Neural cell (in vitro differentiated cells): Measurements from ENCODE around the gene KEL. TPM values are rescaled to one million over a fixed set of nuclear protein-coding genes. Genes with fewer than 3 reads are reported as not detected.

ENCODE experiments used
- H2AFZ ChIP-seq: fragments of 200-600, 300-800 bp; sonication (generic), shearing (Covaris generic); 2 replicates; pipeline ENCODE4 v1.6.0; 2014; ENCODE audit warnings: low read depth, mild to moderate bottlenecking, antibody characterized with exemption, low read length, moderate library complexity
- H3F3A ChIP-seq: fragments of 200-600 bp; shearing (Covaris generic); 2 replicates; pipeline ENCODE4 v1.6.1; 2016; ENCODE audit warnings: mild to moderate bottlenecking, moderate library complexity, mixed read lengths, antibody characterized with exemption, low read length; ENCODE audit not compliant: insufficient read depth, poor library complexity, severe bottlenecking
- H3K27ac ChIP-seq: fragments of 200-600, 300-800 bp; sonication (generic), shearing (Covaris generic); 2 replicates; pipeline ENCODE4 v1.5.1; 2014; ENCODE audit warnings: mild to moderate bottlenecking, low read length, moderate library complexity
- H3K27me3 ChIP-seq: fragments of 300-800, 200-600 bp; sonication (generic), shearing (Covaris generic); 2 replicates; pipeline ENCODE4 v1.6.0; 2014; ENCODE audit warnings: mild to moderate bottlenecking, low read depth, low read length, moderate library complexity; ENCODE audit not compliant: insufficient read depth
- H3K36me3 ChIP-seq: fragments of 300-800, 200-600 bp; sonication (generic), shearing (Covaris generic); 2 replicates; pipeline ENCODE4 v1.5.1; 2014; ENCODE audit warnings: mild to moderate bottlenecking, antibody characterized with exemption, low read length, moderate library complexity; ENCODE audit not compliant: insufficient read depth
- H3K4me2 ChIP-seq: fragments of 300-800, 200-600 bp; sonication (generic), shearing (Covaris generic); 2 replicates; pipeline ENCODE4 v1.6.0; 2014; ENCODE audit warnings: mild to moderate bottlenecking, low read length
- H3K4me3 ChIP-seq: fragments of 300-800, 200-600 bp; sonication (generic), shearing (Covaris generic); 2 replicates; pipeline ENCODE4 v1.5.1; 2014; ENCODE audit warnings: mild to moderate bottlenecking, low read length, moderate library complexity
- H3K79me2 ChIP-seq: fragments of 200-600 bp; shearing (Covaris generic); replicated peaks from 2 replicates; pipeline ENCODE4 v1.6.0; 2014; ENCODE audit warnings: mild to moderate bottlenecking, low read length, moderate library complexity; ENCODE audit not compliant: insufficient read depth
- H3K9ac ChIP-seq: fragments of 300-800, 200-600 bp; sonication (generic), shearing (Covaris generic); 2 replicates; pipeline ENCODE4 v1.6.1; 2016; ENCODE audit warnings: mild to moderate bottlenecking, low read length, mixed read lengths
- H3K9me2 ChIP-seq: fragments of 200-600 bp; shearing (Covaris generic); 2 replicates; pipeline ENCODE4 v1.6.1; 2016; ENCODE audit warnings: mild to moderate bottlenecking, low read length, mixed read lengths; ENCODE audit not compliant: insufficient read depth
- H3K9me3 ChIP-seq: fragments of 200-600, 300-800 bp; sonication (generic), shearing (Covaris generic); 2 replicates; pipeline ENCODE4 v1.6.1; 2016; ENCODE audit warnings: mild to moderate bottlenecking, mixed run types, low read length, moderate library complexity, mixed read lengths
- H4K20me1 ChIP-seq: fragments of 200-600 bp; shearing (Covaris generic); 2 replicates; pipeline ENCODE4 v1.6.1; 2016; ENCODE audit warnings: mild to moderate bottlenecking, mixed run types; ENCODE audit not compliant: insufficient read depth
- EP300 ChIP-seq: fragments of 450-650 bp; conservative IDR thresholded peaks from 2 replicates; pipeline ENCODE4 v1.6.1; 2014; ENCODE audit warnings: antibody characterized with exemption, mild to moderate bottlenecking, moderate library complexity; ENCODE audit not compliant: poor library complexity, severe bottlenecking
- EZH2 ChIP-seq: fragments of 200-600, 300-800 bp; shearing (Covaris generic), sonication (generic); IDR thresholded peaks from 2 replicates; pipeline ENCODE4 v1.6.1; 2014; ENCODE audit warnings: antibody characterized with exemption, low read length, borderline replicate concordance, mild to moderate bottlenecking; ENCODE audit not compliant: insufficient read depth, poor library complexity, severe bottlenecking
- MXI1 ChIP-seq: fragments of 450-650 bp; conservative IDR thresholded peaks from 2 replicates; pipeline ENCODE4 v1.6.1; 2014; ENCODE audit warnings: antibody characterized with exemption, mild to moderate bottlenecking; ENCODE audit not compliant: poor library complexity, severe bottlenecking
- POLR2AphosphoS5 ChIP-seq: IDR thresholded peaks from 2 replicates; pipeline ENCODE4 v1.6.1; 2012
- RAD21 ChIP-seq: fragments of 450-650 bp; conservative IDR thresholded peaks from 2 replicates; pipeline ENCODE4 v1.6.1; 2014; ENCODE audit warnings: antibody characterized with exemption, mild to moderate bottlenecking, moderate library complexity
- REST ChIP-seq: IDR thresholded peaks from 2 replicates; pipeline ENCODE4 v1.6.1; 2012; ENCODE audit warnings: borderline replicate concordance
- SMC3 ChIP-seq: fragments of 450-650 bp; conservative IDR thresholded peaks from 2 replicates; pipeline ENCODE4 v1.6.1; 2014; ENCODE audit warnings: antibody characterized with exemption, mild to moderate bottlenecking, moderate library complexity; ENCODE audit not compliant: poor library complexity
- TAF1 ChIP-seq: IDR thresholded peaks from 2 replicates; pipeline ENCODE4 v1.6.1; 2012; ENCODE audit warnings: low read depth
- polyA plus RNA-seq: library from polyadenylated mRNA; depleted of rRNA; stranded (reverse); fragments of >200 nt; gene quantifications from 2 replicates; pipeline ENCODE4 v1.2.3, GENCODE V29; 2014
- TF ChIP-seq, protein P1 (sequence below): fragments of 450-650 bp; IDR thresholded peaks from 2 replicates; pipeline ENCODE4 v1.5.1; 2014; ENCODE audit warnings: antibody characterized with exemption, mild to moderate bottlenecking, moderate library complexity; ENCODE audit not compliant: poor library complexity, severe bottlenecking

Gene KEL
- polyA plus RNA-seq, 1 donor from 2014 or later: 2.2 TPM

DNA sequence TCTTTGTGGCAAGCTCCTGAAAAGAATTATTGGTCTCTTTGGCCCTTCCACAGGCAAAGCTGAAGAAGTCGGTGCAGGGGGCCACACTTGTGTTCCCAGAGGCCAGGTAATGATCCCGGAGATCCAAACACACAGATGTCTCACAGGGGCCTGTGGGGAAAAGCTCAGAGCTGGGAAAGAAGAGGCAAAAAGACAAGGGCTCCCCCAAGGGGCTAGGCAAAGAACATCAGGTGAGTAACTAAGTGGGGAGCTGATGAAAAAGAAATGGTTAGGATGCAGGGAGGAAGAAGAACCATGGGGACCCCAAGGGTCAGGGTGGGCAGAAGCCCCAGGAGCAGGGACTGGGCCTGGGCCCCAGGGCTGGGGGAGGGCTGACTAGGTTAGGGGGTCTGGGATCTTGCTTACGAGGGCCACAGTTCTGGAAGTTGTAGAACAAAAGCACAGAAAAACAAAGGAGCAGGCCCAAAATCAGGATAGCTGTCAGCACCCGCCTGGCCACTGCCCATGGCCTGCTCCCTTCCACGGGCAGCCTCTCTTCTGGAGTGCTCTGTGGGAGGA lies 1.1 kb downstream of the KEL start:
- no peaks in the 10 kb centered on the region for H3F3A ChIP-seq
- peaks cover 6% of the 10 kb centered on the region for H3K27me3 ChIP-seq
- H3K4me3 ChIP-seq: no peak overlapping the region
- no peaks in the 10 kb centered on the region for H3K36me3 ChIP-seq
- H3K27ac ChIP-seq: no peak overlapping the region
- no peaks in the 10 kb centered on the region for H4K20me1 ChIP-seq
- no peak for TF ChIP-seq EZH2
- TF ChIP-seq EP300: no peak
- TF ChIP-seq MXI1: no peak
- no peak for TF ChIP-seq POLR2AphosphoS5
- no peak for TF ChIP-seq RAD21
- TF ChIP-seq SMC3: no peak
- TF ChIP-seq REST: no peak
- H3K9ac ChIP-seq: no peak overlapping the region
- no peaks in the 10 kb centered on the region for H3K79me2 ChIP-seq
- no peak overlapping the region for H3K4me2 ChIP-seq
- no peaks in the 10 kb centered on the region for H3K9me2 ChIP-seq
- H3K9me3 ChIP-seq: no peaks in the 10 kb centered on the region
- no peak overlapping the region for H2AFZ ChIP-seq

DNA sequence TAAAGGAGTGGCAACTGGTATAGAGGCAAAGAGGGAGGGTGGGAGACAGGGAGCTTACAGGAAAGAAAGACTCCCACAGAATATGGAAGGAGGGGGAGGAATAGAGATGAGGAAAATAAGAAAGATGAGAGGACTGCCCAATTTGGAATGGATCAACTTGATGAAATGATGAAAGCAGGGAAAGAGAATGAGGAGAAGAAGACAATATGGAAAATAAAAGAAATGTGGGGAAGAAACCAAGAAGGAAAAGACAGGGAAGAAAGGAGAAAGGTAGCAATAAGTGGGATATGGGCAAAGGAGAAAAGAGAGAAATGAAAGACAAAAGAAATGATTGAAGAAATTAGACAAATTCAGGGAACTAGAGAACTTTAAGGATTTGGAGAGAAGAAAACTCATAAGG lies 3.0 kb downstream of the KEL start:
- no peak overlapping the region for H2AFZ ChIP-seq
- no peak overlapping the region for H3K27ac ChIP-seq
- H3K9me3 ChIP-seq: no peaks in the 10 kb centered on the region
- no peak overlapping the region for H3K4me3 ChIP-seq
- no peaks in the 10 kb centered on the region for H3K9me2 ChIP-seq
- no peaks in the 10 kb centered on the region for H3K36me3 ChIP-seq
- TF ChIP-seq MXI1 (no peak), SMC3 (no peak), RAD21 (no peak), EP300 (no peak), EZH2 (no peak), REST (no peak), POLR2AphosphoS5 (no peak), TAF1 (no peak)
- TF ChIP-seq, protein P1, sequence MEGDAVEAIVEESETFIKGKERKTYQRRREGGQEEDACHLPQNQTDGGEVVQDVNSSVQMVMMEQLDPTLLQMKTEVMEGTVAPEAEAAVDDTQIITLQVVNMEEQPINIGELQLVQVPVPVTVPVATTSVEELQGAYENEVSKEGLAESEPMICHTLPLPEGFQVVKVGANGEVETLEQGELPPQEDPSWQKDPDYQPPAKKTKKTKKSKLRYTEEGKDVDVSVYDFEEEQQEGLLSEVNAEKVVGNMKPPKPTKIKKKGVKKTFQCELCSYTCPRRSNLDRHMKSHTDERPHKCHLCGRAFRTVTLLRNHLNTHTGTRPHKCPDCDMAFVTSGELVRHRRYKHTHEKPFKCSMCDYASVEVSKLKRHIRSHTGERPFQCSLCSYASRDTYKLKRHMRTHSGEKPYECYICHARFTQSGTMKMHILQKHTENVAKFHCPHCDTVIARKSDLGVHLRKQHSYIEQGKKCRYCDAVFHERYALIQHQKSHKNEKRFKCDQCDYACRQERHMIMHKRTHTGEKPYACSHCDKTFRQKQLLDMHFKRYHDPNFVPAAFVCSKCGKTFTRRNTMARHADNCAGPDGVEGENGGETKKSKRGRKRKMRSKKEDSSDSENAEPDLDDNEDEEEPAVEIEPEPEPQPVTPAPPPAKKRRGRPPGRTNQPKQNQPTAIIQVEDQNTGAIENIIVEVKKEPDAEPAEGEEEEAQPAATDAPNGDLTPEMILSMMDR: no peak
- peaks cover 6% of the 10 kb centered on the region for H3K27me3 ChIP-seq
- H4K20me1 ChIP-seq: no peaks in the 10 kb centered on the region
- no peaks in the 10 kb centered on the region for H3F3A ChIP-seq
- H3K4me2 ChIP-seq: no peak overlapping the region
- no peaks in the 10 kb centered on the region for H3K79me2 ChIP-seq
- no peak overlapping the region for H3K9ac ChIP-seq
